NOMO-1 treated with DMSO at 0.1 percent for 48 hours (cell line): ENCODE data around the gene NOC3L.
"Not testable (repeated sequence)": the region's sequence is repeated elsewhere in the genome, so short reads cannot be mapped to it uniquely, and the experiment has no call there.

ENCODE experiments used
- DNase-seq: peaks from one replicate; lab custom pipeline; 2025; ENCODE audit not compliant: unreplicated experiment; lab: John Stamatoyannopoulos, UW

The NOC3L gene

DNA sequence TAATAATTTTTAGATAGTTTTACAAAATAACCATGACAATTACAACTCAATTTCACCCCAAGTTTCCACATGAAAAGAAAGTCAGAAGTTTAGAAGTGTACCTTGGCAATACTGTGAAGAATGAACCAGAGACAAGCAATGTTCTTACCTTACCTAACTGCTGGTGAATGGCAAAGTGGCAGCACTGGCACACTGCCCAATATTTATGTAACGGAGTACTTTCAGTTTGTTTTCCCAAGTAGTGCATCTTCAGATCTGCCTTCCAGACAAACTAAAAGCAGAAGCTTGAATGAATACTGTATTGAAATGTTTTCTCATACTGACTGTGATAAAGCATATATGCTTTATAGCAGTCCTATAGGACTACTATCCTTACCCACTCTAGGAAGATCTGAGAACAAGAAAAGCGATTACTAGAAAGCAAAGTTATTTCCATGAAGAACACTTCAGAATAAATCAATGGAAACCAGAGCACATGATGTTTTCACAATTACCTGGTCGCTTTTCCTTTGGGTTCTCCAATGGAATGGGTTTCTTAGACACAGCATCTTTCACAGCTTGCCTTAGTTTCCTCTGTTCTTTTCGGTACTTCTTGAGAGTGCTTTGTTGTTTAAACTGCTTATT, 1.5 kb downstream of the NOC3L start:
- no peak for DNase-seq

DNA sequence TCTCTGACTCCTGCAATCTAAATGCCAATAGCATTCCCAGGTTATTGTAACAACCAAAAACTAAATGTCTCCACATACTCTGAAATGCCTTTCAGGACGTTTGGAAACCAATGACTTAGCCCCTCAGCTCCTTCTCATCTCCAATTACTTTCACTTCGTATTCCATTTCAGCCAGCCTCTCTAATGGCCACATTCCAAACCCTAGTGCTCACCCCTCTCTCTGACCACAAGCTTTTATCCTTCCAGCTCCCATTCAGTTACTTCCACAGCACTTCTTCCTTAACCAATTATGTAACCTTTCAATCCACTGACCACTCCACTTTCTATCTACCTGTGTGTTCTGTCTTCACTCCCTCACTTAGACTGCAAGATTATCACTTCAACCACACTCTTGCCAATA, 4.3 kb downstream of the NOC3L start:
- no peak for DNase-seq

DNA sequence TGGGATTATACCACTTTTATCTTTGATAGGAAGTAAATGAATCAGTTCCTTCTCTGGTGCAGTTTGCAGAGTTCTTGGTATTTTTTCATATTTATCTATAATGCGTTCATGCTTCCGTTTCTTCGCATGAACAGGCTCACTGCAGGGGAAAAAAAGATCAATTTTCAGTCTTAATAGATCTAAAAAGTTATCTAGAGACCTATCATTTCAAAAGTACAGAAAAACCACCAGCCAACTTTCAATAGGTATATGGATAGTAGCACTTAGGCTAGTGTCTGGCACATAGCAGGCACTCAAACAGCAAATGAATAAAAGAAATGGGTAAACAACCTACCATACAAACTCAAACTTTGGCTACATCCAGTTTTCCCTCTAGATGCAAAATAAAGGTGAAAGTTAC, 5.5 kb downstream of the NOC3L start:
- DNase-seq, result no peak

DNA sequence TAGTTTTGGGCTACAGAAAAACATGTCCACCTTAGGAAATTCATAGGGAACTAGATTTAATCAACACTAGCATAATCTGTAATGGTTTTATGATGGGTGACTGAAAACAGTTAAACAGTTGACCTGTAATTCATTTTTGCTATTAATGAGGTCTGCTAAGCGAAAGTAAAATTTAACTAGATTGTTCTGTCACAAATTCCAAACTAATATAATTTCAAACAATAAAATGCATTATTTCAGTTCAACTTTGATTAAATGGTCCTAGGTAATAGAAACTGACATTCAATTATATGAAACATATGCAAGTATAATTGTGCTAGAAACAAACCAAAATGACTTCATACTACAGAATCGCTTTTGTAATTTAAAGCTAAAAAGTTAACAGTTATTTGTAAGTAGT, 6.9 kb downstream of the NOC3L start:
- DNase-seq, result no peak

DNA sequence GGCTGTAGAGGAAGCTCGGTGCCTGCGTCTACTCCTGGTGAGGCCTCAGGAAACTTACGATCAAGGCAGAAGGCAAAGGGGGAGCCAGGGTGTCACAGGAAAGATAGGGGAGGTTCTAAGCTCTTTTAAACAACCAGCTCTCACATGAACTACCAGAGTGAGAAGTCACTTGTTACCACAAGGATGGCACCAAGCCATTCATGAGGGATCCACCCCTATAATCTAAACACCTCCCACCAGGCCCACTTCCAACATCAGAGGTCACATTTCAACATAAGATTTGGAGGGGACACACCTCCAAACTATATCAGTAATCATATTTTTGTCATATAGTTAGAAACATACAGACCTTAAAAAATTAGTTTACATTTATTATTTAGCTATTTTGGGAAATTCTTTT, 9.4 kb downstream of the NOC3L start:
- DNase-seq, result no peak

DNA sequence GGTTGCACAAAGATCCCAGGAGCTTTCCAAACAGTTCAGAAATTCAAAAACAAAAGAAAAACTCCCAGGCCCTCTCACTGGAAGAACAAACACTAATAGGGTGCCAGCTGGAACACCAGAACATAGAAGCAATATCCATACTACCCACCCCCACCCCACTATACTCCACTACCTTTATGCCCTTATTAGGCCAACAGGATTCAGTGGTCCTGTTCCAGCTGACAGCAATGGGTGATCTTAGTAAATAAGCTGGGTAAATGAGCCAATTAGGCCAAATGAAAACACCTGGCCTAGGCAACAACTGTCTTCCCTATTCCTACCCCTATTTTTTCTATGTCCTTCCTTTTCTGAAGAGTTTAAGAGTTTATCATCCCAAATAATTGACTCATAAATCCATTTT, 11.7 kb downstream of the NOC3L start:
- DNase-seq, result no peak

DNA sequence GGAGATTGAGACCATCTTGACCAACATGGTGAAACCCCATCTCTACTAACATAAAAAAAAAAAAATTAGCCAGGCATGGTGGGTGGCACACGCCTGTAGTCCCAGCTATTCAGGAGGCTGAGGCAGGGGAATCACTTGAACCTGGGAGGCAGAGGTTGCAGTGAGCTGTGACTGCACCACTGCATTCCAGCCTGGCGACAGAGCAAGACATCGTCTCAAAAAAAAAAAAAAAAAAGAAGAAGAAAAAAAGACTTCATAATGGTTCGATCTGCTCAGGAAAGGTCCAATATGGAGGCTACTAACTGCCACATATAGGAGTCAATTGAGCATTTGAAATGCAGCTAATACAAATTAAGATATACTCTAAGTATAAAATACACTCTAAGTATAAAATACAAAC, 12.2 kb downstream of the NOC3L start:
- DNase-seq, result not testable (repeated sequence)

DNA sequence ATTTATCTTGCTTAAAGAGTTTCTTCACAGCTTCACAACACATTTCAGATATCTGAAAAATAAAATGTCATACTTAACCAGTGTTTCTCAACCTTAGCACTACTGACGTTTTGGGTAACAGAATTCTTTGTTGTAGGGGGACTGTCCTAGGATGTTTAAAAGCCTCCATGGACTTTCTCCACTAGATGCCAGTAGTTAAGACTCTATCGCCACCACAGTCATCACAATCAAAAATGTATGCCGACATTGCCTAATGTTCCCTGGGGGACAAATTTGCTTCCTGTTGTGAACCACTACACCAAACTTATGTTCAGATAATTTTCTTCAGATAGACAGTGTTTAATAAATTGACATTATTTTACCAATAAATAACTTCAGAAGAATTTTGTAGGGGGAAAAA, 13.4 kb downstream of the NOC3L start:
- DNase-seq, result no peak

DNA sequence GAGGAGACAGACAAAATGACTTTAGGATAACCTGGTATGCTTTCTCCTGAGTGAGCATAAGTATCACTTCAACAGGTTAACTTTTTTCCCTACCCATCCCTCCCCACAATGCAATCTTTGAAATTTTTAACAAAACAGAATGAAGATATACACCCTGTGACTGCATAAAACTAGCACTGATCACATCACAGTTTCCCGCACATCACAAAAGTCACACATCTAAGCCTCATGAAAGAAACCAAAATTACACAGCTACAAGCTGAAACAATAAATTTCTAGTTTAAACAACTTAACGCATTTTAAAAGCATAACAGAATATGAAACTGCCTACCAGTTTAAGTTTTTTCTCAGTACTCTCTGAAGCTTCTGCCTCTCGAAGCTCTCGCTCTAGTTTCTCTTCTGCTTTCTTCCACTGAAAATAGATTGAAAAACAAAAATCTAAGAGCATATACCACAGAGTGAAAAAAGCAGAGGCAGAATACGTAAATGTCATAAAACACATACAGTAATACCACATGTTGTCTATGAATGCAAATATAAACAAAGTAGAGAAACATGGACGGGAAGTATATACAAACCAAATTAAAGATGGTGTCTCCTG, 18.1 kb downstream of the NOC3L start:
- peak; percentile 49 for DNase-seq

DNA sequence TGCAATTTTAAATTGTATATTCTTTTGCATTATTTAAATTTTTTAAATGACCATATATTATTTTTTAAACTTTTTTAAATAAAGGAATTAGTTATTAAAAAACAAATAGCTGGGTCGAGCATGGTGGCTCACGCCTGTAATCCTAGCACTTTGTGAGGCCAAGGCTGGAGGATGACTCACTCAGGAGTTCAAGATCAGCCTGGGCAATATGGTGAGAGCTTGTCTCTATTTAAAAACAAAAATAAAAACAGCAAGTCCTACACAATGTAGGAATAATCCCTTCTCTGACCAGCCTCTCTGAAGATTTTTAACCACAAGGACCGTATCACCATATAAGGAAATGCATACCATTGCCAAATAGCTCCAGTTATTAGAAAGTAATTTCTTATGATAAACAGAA, 19.6 kb downstream of the NOC3L start:
- no peak for DNase-seq

DNA sequence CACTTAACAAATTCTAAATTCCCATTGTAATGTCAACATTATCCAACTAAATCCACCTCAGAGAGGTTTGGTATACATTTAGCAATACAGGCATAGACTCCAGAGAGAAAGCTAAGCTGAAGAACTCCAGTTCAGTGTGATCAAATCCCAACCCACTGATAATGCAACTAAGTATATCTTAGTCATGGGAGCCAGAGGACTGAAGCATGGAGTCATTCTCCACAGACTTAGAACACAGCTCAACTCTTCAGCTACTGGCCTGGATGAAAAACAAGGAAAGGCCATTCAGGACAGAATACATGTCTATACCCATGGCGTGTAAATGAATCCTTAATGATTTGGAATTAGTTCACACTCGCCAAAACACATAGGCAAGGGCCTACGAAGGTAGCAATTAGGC, 27.9 kb downstream of the NOC3L start:
- no peak for DNase-seq

DNA sequence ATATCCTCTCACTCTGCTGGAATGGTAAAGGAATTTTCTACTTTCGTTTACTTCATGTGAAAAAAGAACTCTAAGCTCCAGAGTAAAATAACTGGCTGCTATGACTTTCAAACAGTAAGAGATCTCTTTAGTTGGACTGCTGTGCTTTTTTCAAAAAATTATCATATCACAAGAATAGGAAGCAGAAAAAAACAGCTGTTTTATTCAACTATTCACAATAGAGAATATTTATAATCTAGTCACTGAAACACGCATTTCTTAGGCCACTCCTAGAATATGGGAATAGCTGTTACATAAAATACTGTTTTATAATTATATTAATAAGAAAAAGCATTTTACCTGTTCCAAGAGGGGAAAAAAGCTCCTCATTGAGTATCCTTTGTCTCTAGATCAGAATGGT, 29.7 kb downstream of the NOC3L start:
- DNase-seq, result no peak

DNA sequence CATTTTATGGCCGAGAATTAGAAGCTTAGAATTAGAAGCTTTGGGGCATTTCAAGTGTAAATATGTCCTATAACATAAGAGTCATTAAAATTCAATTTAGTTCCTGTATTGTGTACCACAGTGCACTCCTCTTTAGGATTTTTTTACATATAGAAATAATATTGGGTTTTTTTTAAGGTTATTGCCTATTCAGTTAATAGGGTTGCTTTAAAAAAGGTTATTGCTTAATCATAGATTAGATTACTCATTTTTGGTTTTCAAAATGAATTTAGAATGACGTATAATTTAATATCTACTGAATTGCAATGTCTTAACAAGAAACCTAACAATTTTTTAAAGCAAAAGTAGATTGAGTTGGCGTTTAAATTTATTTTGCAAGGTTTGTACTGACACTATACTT, 34.1 kb downstream of the NOC3L start:
- DNase-seq, result no peak

DNA sequence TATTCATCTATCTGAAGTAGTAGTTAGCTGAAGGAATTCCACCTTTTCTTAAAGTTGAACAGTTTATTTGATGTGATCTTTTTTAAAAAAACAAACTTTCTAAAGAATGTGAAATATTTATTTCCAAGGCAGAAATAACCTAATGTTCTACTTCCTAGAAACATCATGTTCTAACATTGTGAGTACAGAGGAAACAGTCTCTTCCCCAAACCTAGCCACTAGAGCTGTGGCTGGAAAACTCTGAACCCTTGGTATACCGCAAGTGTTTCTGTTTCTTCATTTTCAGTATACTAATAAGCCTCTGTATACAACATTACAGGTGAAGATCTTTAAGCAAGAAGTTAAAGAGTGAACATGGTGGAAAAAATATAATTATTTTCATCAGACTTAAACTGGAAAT, 35.1 kb downstream of the NOC3L start:
- no peak for DNase-seq

DNA sequence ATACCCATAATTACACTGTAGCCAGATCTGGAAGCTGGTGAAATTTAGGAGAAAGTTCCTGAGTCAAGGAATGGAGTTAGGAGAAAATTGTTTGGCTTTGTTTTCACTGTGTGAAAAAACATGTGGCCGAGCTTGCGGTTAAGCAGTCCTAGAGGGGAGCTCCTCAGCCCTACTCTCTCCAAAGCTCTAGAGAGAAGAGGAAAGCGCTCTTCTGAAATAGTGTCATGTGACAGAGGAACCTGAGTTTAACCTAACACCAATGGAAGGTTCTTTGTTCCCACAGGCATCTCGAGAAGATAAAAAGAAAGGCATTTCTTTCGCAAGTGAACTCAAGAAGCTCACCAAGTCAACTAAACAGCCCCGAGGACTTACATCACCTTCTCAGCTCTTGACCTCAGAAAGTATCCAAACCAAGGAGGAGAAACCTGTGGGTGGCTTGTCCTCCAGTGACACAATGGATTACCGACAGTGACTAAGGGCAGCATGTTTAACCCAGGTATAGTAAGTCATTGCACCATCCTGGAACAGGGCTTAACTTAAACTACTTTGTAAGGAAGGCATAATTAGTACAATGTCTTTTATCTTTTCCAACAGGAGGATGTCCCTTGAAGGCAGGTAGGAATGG, 38.0 kb downstream of the NOC3L start:
- DNase-seq, result no peak

DNA sequence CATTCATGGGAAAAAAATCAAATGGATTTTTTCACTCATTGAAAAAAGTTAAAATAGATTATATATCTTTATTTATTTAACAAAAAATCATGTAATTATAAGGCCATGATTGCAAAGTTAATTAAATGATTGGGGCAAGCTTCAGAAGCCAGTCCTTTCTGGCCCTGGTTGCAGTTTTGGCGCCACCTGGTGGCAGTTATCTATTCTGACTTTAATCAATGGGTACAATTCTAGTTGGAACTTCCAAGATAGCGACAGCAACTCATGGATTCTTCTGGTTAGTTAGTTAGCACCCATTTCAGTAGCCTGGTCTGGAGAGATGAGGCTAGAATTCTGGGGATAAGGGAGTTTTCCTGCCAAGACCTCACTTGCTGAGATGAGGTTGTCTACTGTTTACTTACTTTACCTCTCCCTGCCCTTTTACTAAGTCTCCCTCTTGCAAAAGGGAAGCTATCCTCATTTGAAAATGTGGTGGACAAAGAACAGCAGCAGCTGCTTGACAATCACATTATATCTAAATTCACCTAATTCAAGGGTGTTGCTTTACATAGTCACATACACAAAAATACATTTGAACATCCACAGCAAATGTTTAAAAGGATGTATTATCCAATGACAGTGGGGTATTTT, 42.3 kb downstream of the NOC3L start:
- peak; percentile 37 for DNase-seq

DNA sequence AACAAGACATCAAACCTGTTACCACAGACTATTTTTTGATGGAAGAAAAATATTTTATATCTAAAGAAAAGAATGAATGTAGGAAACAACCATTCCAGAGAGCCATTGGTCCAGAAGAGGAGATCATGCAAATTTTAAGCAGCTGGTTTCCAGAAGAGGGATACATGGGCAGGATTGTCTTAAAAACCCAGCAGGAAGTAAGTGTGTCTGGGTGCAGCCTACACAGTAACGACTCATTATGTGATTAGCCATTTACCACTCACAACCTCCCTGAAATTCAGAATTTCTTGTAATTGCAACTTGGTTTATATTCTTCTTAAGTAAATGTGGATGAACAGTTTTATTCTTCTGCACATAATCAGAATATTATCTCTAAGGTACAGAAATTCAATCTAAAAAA, 46.2 kb downstream of the NOC3L start:
- no peak for DNase-seq

DNA sequence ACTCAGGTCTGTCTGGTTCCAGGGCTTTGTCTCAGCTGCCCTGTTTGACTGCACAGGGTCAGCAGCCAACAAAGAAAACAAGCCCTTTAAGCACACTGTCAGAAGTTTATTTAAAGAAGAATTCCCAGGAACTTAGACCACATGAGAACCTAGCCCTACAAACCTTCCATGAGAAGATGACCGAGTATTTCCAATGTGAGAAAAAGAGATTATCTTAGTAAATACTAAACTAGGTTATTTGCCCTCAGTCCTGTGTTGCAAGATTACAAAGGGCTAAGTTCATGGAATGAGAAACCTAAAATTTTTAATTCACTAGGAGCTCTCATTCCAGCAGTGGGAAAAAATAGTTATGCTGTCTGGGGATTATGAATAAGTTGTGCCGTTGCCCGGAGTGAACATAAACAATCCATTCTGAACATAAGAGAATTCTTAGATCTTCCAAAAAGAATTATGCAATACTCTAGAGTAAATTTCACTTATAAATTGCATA, 46.7 kb downstream of the NOC3L start:
- no peak for DNase-seq

DNA sequence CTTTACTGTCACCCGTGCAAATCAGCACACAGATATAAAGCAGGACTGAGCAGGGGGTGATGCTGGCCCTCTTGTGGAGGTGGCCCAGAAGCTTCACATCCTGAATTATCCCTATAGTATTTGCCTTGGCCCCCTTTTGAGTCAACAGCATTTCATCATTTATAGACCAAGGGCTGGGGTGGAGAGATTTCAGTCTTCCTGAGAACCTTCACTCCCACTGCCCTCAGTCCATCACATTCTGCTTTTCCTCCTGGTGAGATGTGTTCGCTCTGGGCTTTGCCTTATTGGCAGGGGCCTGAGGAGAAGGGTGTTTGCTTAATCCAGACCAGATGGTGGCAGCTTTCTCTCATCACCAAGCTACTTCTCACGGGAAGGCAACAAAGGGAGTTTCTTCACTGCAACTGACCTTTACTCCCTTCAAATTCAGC, 47.7 kb downstream of the NOC3L start:
- DNase-seq, result no peak

DNA sequence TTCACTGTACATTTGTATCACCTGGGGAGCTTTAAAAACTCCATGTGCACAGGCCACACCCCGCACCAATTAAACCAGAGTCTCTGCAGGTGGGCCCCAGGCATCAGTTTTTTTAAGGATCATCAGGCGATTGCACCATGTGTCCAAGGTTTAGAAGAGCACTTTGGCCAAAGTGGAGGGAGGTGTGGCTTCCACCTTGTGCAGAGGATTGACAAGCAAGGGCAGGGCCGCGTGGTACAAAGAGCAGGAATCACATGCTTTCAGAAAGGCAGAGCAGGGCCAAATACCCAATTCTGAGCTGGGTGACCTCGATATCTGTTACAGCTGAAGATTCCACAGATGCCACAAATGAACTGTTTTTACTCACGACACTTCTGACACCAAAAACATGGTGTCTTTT, 52.4 kb downstream of the NOC3L start:
- no peak for DNase-seq

DNA sequence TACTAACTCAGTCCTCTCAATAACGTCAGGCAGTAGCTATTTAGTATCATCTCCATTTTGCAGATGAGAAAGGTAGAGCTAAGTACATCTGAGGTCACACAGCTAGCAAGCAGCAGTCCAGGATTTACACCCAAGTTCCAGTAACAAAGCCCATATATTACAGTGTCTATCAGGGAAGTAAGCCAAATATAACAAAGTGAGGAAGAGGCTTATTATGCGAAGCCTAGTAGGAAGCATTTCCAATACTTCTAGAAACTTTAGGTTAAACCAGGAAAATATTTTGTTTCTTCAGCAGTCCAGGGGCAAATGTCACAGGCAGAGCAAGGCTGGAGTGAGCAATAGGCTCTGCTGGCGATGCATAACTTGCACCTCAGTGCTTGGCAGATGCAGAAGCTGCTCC, 53.9 kb downstream of the NOC3L start:
- DNase-seq, result no peak

DNA sequence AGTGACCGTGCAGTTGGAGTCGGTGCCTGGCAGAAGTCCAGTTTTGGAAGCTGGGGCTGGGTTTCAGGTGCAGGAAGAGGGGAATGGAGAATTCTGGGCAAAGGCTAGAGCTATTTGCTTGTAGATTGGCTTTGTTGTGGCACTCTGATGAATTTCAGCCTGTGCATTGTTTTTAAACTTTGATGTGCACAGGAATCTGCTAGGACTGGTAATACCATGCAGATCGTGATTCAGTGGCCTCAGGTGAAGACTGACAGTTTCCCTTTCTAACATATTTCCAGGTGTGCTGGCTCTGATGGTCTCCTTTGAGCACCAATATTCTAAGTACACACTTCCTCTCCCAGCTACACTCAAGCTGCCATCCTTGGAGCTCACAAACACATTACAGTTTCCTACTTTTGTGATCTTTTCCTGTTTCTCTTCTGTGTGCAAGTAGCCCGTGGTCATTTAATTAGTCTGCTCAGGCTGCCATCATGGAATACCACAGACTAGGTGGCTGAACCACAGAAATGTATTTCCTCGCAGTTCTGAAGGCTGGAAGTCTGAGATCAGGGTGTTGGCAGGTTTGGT, 55.6 kb downstream of the NOC3L start:
- DNase-seq, result no peak
